Spleen (tissue), 11 donors: ENCODE data around the gene UTS2R. TPM values are rescaled to one million over a fixed set of nuclear protein-coding genes. Genes with fewer than 3 reads are reported as not detected.
"Not testable (repeated sequence)": the region's sequence is repeated elsewhere in the genome, so short reads cannot be mapped to it uniquely, and the experiment has no call there.

Experiments
- DNase-seq: peaks from one replicate; pipeline ENCODE4 v3.0.0-alpha.2; 2020
- H3K27ac ChIP-seq, 8 donors: fragments of 200-600 bp; sonication (generic) in 7 of 8; 1 replicate in 4 of 8; 2 replicates in 4 of 8; pipeline versions ENCODE4 v1.5.0 to v1.8.0; 2016 to 2021; ENCODE audit warnings: inconsistent platforms in 4 of 8, mild to moderate bottlenecking in 4 of 8, moderate library complexity in 1 of 8
- H3K27me3 ChIP-seq, 7 donors: fragments of 200-600 bp; sonication (generic) in 6 of 7; replicated peaks in 1 of 7; 1 replicate in 4 of 7; 2 replicates in 3 of 7; pipeline versions ENCODE4 v1.5.0 to v1.8.0; 2016 to 2021; ENCODE audit warnings: inconsistent platforms in 3 of 7, mild to moderate bottlenecking in 1 of 7
- H3K36me3 ChIP-seq, 6 donors: fragments of 200-600 bp; sonication (generic) in 5 of 6; 1 replicate in 4 of 6; 2 replicates in 2 of 6; pipeline versions ENCODE4 v1.5.0 to v1.8.0; 2016 to 2021; ENCODE audit warnings: inconsistent platforms in 2 of 6
- H3K4me1 ChIP-seq, 6 donors: fragments of 200-600 bp; sonication (generic) in 5 of 6; 1 replicate in 3 of 6; 2 replicates in 3 of 6; pipeline versions ENCODE4 v1.5.0 to v1.8.0; 2016 to 2021; ENCODE audit warnings: inconsistent platforms in 3 of 6
- H3K4me3 ChIP-seq, 8 donors: fragments of 200-600 bp; sonication (generic) in 7 of 8; 1 replicate in 4 of 8; 2 replicates in 4 of 8; pipeline versions ENCODE4 v1.5.0 to v1.8.0; 2016 to 2021; ENCODE audit warnings: inconsistent platforms in 4 of 8, mild to moderate bottlenecking in 4 of 8, moderate library complexity in 2 of 8
- H3K9me3 ChIP-seq, 8 donors: fragments of 200-600 bp; sonication (generic) in 7 of 8; 1 replicate in 4 of 8; 2 replicates in 4 of 8; pipeline versions ENCODE4 v1.5.0 to v1.8.0; 2016 to 2021; ENCODE audit warnings: inconsistent platforms in 4 of 8
- CTCF ChIP-seq, 11 experiments: fragments of 200-600 bp in 7 of 11; fragments of 450-650 bp in 4 of 11; sonication (generic) in 4 of 11; IDR thresholded peaks in 8 of 11; conservative IDR thresholded peaks in 3 of 11; 1 replicate in 7 of 11; 2 replicates in 4 of 11; pipeline versions ENCODE4 v1.4.0 to v1.8.0; 2016 to 2021; ENCODE audit warnings: antibody characterized with exemption in 11 of 11, inconsistent platforms in 4 of 11, mild to moderate bottlenecking in 1 of 11
- POLR2A ChIP-seq, 3 donors: fragments of 450-650 bp; IDR thresholded peaks; one replicate each; pipeline ENCODE4 v1.5.1; 2017; ENCODE audit warnings: antibody characterized with exemption in 3 of 3, mild to moderate bottlenecking in 1 of 3
- POLR2AphosphoS5 ChIP-seq, 3 donors: sonication (generic); formaldehyde crosslinking; IDR thresholded peaks; one replicate each; pipeline ENCODE4 v1.5.1; 2017; ENCODE audit warnings: antibody characterized with exemption in 3 of 3
- WGBS, 5 donors: extraction: QIAGEN DNeasy Blood & Tissue Kit in 3 of 5; methylation state at CpG; one replicate each; pipeline versions ENCODE4 v1.1.5 to v1.1.7; 2013 to 2018; 5-methylcytosine and 5-hydroxymethylcytosine counted together
- intact Hi-C: fragments of 100-400 bp; cut with DNase I; formaldehyde crosslinking; loops from one replicate; pipeline ENCODE4 v1.15.0; 2023; ENCODE audit warnings: low total_unique reads
- polyA plus RNA-seq, 3 donors: library from polyadenylated mRNA; stranded (reverse); fragments of 200-250 nt; gene quantifications; one replicate each; pipeline ENCODE4 v1.2.1, GENCODE V29; 2013
- total RNA-seq, 7 donors: library from RNA; depleted of rRNA in 3 of 7; stranded (reverse); fragments of >200 nt in 3 of 7; fragmentation: NEBNext Ultra II Directional in 4 of 7; extraction: Animal tissue kit (Norgen Biotek cat#: 25700) in 4 of 7; gene quantifications; one replicate each; pipeline versions ENCODE4 v1.1.0 to v1.2.1, GENCODE V29; 2016 to 2021
- donor health status: healthy with polysubstance abuse.
- donor health status: DM: no; HTN: no; CAD: no; lungs with moderate emphysema.
- donor health status: DM: no; HTN: no; CAD: no.
- donor health status: Bipolar disorder and iron deficiency.
- donor health status: healthy.
- donor health status: DM: no; HTN: no; CAD: no.
- donor health status: DM: yes; HTN: yes; CAD: no.

Gene UTS2R
- total and polyA plus RNA-seq, 10 donors = 0.26 to 3.1 (median 0.60) TPM; not detected in 5

GRCh38 chr17:82410014-82410716 lies 38.6 kb downstream of the UTS2R start:
- Histone ChIP-seq H3K27me3 (no peaks in the 10 kb centered on the region), H3K36me3 (peaks cover 0 to 58% (median 17%) of the 10 kb centered on the region in 6 donors), H3K27ac (no peak overlapping the region), H3K4me3 (no peak overlapping the region), H3K9me3 (no peaks in the 10 kb centered on the region), H3K4me1 (peaks cover 0 to 29% (median 17%) of the 10 kb centered on the region in 6 donors)
- WGBS, 5 donors = 86 to 95% (median 93%) methylated on average over 14 of the region's 14 CpGs
- no peak for DNase-seq
- TF ChIP-seq POLR2AphosphoS5 (IDR thresholded peaks at IDR 0.05) = no peak
- TF ChIP-seq CTCF (IDR thresholded peaks at IDR 0.05 in 8 of 11, conservative IDR thresholded peaks at IDR 0.05 in 3 of 11) = no peak
- TF ChIP-seq POLR2A (IDR thresholded peaks at IDR 0.05) = no peak
- intact Hi-C loops = no loop called here

- DNase-seq = no peak
- peaks cover 0 to 42% (median 21%) of the 10 kb centered on the region in 6 donors for H3K4me1 ChIP-seq
- H3K27ac ChIP-seq = no peak overlapping the region
- intact Hi-C loops = no loop called here
- no peak overlapping the region for H3K4me3 ChIP-seq
- H3K9me3 ChIP-seq = no peaks in the 10 kb centered on the region
- WGBS, 5 donors = 91 to 96% (median 94%) methylated on average over 24 of the region's 24 CpGs
- peaks cover 0 to 45% (median 17%) of the 10 kb centered on the region in 6 donors for H3K36me3 ChIP-seq
- no peaks in the 10 kb centered on the region for H3K27me3 ChIP-seq
- TF ChIP-seq CTCF (IDR thresholded peaks at IDR 0.05 in 8 of 11, conservative IDR thresholded peaks at IDR 0.05 in 3 of 11) (no peak), POLR2A (IDR thresholded peaks at IDR 0.05) (no peak), POLR2AphosphoS5 (IDR thresholded peaks at IDR 0.05) (no peak)
Observed at GRCh38 chr17:82411396-82412053, 40.0 kb downstream of the UTS2R start.

GRCh38 chr17:82412081-82412480 lies 40.5 kb downstream of the UTS2R start:
- H3K9me3 ChIP-seq, DNase-seq, H3K27ac ChIP-seq, H3K4me3 ChIP-seq, H3K27me3 ChIP-seq, intact Hi-C loops: not testable (repeated sequence)
- WGBS, 5 donors = 85 to 92% (median 87%) methylated on average over 14 to 16 of the region's 16 CpGs
- peaks cover 0 to 45% (median 22%) of the 10 kb centered on the region in 6 donors for H3K4me1 ChIP-seq
- H3K36me3 ChIP-seq = peaks cover 0 to 45% (median 17%) of the 10 kb centered on the region in 6 donors

- TF ChIP-seq POLR2AphosphoS5 (IDR thresholded peaks at IDR 0.05) (no peak), CTCF (IDR thresholded peaks at IDR 0.05 in 8 of 11, conservative IDR thresholded peaks at IDR 0.05 in 3 of 11) (no peak), POLR2A (IDR thresholded peaks at IDR 0.05) (no peak)
- no peak overlapping the region for H3K27ac ChIP-seq
- WGBS, 5 donors = 81 to 88% (median 83%) methylated on average over 29 of the region's 29 CpGs
- peaks cover 0 to 45% (median 17%) of the 10 kb centered on the region in 6 donors for H3K36me3 ChIP-seq
- no peak for DNase-seq
- no peaks in the 10 kb centered on the region for H3K27me3 ChIP-seq
- intact Hi-C loops = no loop called here
- H3K4me1 ChIP-seq = peaks cover 3 to 45% (median 25%) of the 10 kb centered on the region in 6 donors
- no peak overlapping the region for H3K4me3 ChIP-seq
- H3K9me3 ChIP-seq = no peaks in the 10 kb centered on the region
Observed at GRCh38 chr17:82412535-82413520, 41.3 kb downstream of the UTS2R start.
